Activated CD4-positive, alpha-beta memory T cell treated with anti-CD3 and anti-CD28 coated beads, Interleukin-2, amount 10 ng/mL, durations not matched to agents 7 days and 5 days (primary cell): Measurements from ENCODE around the gene DNER. TPM values are rescaled to one million over a fixed set of nuclear protein-coding genes. Genes with fewer than 3 reads are reported as not detected.
"Not testable (repeated sequence)": the region's sequence is repeated elsewhere in the genome, so short reads cannot be mapped to it uniquely, and the experiment has no call there.

Experiments
- CTCF ChIA-PET: fragments of 350-600 bp; sonication (Branson Sonifier 250); formaldehyde crosslinking; loops from one replicate; lab custom pipeline; 2021; ENCODE audit warnings: antibody characterized with exemption, inconsistent platforms; lab: Charles Lee
- POLR2A ChIA-PET: fragments of 350-600 bp; sonication (Branson Sonifier 250); formaldehyde crosslinking; loops from one replicate; lab custom pipeline; 2021; ENCODE audit warnings: antibody characterized with exemption; lab: Charles Lee
- DNase-seq: peaks from one replicate; pipeline ENCODE4 v3.0.0-alpha.2; 2020
- H3K27ac Mint-ChIP-seq: one replicate; pipeline ENCODE4 v1.8.0; 2021; ENCODE audit warnings: mild to moderate bottlenecking, mixed read lengths
- H3K27me3 Mint-ChIP-seq: one replicate; pipeline ENCODE4 v1.8.0; 2021; ENCODE audit warnings: mixed read lengths
- H3K36me3 Mint-ChIP-seq: one replicate; pipeline ENCODE4 v1.8.0; 2021; ENCODE audit warnings: low read depth, mixed read lengths
- H3K4me1 Mint-ChIP-seq: one replicate; pipeline ENCODE4 v1.8.0; 2021; ENCODE audit warnings: mixed read lengths
- H3K4me3 Mint-ChIP-seq: one replicate; pipeline ENCODE4 v1.8.0; 2021; ENCODE audit warnings: mild to moderate bottlenecking, mixed read lengths
- H3K9me3 Mint-ChIP-seq: one replicate; pipeline ENCODE4 v1.8.0; 2021; ENCODE audit warnings: mixed read lengths
- total RNA-seq, 2 experiments: library from RNA; stranded (reverse); gene quantifications; one replicate each; pipeline ENCODE4 v1.2.3, GENCODE V29; 2021

DNER gene
- total RNA-seq, 2 experiments from 2014 or later, result not detected

DNA sequence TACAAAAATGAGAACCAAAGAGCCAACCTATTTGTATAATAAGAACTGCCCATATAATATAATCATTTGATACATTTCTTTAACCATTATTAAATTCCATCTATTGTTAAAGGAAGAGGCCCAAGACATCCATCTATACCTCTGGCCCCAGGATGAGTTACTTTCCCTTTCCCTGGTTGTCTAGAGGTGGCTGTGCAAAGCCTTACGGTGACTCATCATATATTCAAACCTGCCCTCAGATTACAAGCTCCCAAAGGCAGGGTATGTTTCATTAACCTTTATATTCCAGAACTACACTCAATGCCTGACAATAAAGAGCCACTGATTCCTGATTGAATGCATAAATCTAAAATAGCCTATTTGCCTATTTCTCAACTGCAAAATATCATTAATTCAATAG is 337.5 kb downstream of the DNER start:
- no peak overlapping the region for H3K27ac Mint-ChIP-seq
- DNase-seq, result no peak

DNA sequence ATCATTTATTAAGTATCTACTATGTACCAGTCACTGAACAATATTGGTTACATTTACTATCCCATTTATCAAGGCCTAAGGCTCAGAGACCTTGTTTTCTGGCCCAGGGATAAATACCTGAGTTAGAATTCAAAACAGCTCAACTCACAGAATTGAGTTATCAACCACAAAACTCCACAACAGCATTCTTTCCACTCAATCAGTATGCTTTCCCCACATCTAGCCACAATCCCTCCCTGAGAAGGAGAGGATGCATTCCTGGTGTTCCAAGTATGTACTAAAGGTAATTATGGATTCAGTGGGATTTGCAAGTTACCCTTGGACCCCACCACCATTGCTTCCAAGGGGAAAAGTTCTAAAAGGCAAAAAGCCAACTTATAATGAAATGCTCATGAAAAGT is 339.1 kb downstream of the DNER start:
- POLR2A ChIA-PET, result no interaction called here
- no peak overlapping the region for H3K4me3 Mint-ChIP-seq
- DNase-seq, result no peak
- H3K27me3 Mint-ChIP-seq, result no peaks in the 10 kb centered on the region
- H3K9me3 Mint-ChIP-seq, result peaks cover 2% of the 10 kb centered on the region
- H3K4me1 Mint-ChIP-seq, result no peaks in the 10 kb centered on the region
- no peak overlapping the region for H3K27ac Mint-ChIP-seq
- CTCF ChIA-PET, result no interaction called here
- no peaks in the 10 kb centered on the region for H3K36me3 Mint-ChIP-seq

More for the DNA sequence above, 337.5 kb downstream of the DNER start:
- ChIA-PET CTCF (no interaction called here), POLR2A (no interaction called here)
- H3K4me1 Mint-ChIP-seq, result no peaks in the 10 kb centered on the region
- H3K27me3 Mint-ChIP-seq, result no peaks in the 10 kb centered on the region
- H3K36me3 Mint-ChIP-seq, result no peaks in the 10 kb centered on the region
- H3K9me3 Mint-ChIP-seq, result peaks cover 1% of the 10 kb centered on the region
- H3K4me3 Mint-ChIP-seq, result no peak overlapping the region

DNA sequence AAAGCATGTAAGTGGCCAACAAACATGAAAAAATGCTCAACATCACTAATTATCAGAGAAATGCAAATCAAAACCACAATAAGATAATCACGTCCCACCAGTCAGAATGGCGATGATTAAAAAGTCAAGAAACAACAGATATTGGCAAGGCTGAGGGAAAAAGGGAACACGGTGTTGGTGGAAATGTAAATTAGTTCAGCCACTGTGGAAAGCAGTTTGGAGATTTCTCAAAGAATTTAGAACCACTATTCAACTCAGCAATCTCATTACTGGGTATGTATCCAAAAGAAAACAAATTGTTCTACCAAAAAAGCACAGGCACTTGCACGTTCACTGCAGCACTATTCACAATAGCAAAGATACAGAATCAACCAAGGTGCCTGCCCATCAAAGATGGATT is 341.0 kb downstream of the DNER start:
- H3K27me3 Mint-ChIP-seq, H3K36me3 Mint-ChIP-seq, H3K4me1 Mint-ChIP-seq, H3K27ac Mint-ChIP-seq, POLR2A ChIA-PET, H3K4me3 Mint-ChIP-seq, DNase-seq, H3K9me3 Mint-ChIP-seq, CTCF ChIA-PET: not testable (repeated sequence)

DNA sequence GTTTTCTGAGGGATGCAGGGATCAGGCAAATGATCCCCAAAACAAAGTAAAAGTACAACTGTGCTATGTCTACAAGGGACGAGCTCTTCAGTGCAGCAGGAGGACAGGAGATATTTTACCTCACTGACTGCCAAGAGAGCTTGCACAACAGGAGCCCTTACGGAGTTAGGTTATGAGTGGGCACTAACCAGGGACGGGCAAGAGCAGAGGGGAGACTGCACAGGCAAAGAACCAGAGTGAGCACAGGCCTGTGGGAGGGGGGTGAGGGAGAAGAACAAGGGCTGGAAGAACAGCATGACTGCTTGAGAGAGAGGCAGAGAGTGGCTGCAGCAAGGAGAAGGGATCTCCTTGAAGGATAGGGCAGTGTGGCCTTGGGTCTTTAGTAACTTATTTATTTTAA is 342.1 kb downstream of the DNER start:
- Mint-ChIP-seq H3K4me3 (no peak overlapping the region), H3K27me3 (no peaks in the 10 kb centered on the region), H3K27ac (no peak overlapping the region), H3K4me1 (no peaks in the 10 kb centered on the region), H3K36me3 (no peaks in the 10 kb centered on the region), H3K9me3 (peaks cover 2% of the 10 kb centered on the region)
- ChIA-PET POLR2A (no interaction called here), CTCF (no interaction called here)
- DNase-seq, result no peak

DNA sequence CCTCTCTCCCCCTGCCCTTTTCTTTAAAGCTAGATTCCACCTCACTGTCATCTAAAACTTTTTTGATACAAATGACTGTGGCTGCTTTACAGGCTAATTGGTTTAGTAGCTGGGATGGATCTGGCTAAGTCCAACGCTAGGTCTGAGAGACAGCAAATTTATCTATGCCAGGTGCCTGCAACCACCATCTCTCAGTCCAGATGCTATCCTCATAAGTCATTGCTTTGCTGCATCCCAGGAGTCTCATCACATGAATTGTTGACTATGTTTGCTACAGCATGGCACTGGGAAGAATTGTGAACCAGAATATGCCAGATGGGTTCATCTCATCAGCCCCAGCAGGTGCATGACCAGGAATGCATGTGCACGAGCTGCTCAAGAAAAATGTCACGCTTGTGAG is 343.3 kb downstream of the DNER start:
- ChIA-PET CTCF (no interaction called here), POLR2A (no interaction called here)
- Mint-ChIP-seq H3K27me3 (no peaks in the 10 kb centered on the region), H3K4me1 (no peaks in the 10 kb centered on the region), H3K27ac (no peak overlapping the region), H3K4me3 (no peak overlapping the region), H3K36me3 (no peaks in the 10 kb centered on the region), H3K9me3 (peaks cover 2% of the 10 kb centered on the region)
- DNase-seq, result no peak

DNA sequence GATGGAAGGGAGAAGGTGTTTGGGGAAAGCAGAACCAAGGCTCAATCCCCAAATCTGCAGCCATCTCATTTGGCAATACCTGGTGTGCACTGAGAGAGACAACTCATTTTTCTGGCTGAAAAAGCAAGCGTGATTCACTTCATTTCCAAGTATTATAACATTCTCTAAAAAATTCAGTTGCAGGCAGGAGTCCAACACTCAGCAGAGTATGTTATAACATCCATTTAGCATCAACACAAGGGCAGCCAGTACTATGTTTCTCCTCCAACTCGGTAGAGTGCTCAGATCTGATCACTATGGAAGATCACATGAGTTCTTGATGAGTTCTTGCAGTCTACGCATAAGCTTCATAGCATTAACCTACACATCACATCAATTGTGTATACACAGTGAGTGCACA is 343.8 kb downstream of the DNER start:
- Mint-ChIP-seq H3K36me3 (no peaks in the 10 kb centered on the region), H3K4me1 (no peaks in the 10 kb centered on the region), H3K27me3 (no peaks in the 10 kb centered on the region), H3K9me3 (peaks cover 2% of the 10 kb centered on the region), H3K27ac (no peak overlapping the region), H3K4me3 (no peak overlapping the region)
- POLR2A ChIA-PET, result no interaction called here
- CTCF ChIA-PET, result no interaction called here
- no peak for DNase-seq

DNA sequence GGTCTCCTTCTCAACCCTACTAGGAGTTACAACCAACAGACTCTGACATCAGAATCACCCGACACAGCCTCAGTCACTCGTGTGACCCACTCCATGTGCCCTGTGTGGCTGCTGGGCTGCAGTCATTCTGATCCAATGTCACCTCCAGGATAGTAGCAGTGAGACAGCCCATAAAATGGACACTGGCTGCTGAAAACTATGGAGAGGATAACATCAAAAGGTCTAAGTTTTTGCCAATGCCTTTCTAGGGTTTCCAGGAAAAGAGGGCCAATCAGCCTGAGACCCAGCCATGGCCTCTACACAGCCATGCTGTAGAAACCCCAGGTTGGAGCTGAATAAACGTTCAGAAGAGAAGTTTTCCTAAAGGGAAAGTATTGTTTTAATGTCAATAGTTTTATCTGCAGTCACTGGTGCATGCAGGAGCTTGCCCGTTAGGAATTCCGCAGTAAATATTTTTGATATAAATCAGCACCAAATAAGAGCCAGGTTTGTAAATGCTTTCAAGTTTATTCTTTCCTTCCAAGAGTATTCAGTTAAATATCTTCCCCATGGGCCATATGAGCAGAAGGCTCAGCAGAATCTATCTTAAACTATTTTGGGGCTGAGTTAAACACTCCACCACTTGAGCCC is 351.1 kb downstream of the DNER start:
- no peak for DNase-seq
- Mint-ChIP-seq H3K4me3 (no peak overlapping the region), H3K27ac (no peak overlapping the region), H3K36me3 (no peaks in the 10 kb centered on the region), H3K27me3 (no peaks in the 10 kb centered on the region), H3K4me1 (no peaks in the 10 kb centered on the region), H3K9me3 (no peaks in the 10 kb centered on the region)
- CTCF ChIA-PET, result no interaction called here
- POLR2A ChIA-PET, result no interaction called here

DNA sequence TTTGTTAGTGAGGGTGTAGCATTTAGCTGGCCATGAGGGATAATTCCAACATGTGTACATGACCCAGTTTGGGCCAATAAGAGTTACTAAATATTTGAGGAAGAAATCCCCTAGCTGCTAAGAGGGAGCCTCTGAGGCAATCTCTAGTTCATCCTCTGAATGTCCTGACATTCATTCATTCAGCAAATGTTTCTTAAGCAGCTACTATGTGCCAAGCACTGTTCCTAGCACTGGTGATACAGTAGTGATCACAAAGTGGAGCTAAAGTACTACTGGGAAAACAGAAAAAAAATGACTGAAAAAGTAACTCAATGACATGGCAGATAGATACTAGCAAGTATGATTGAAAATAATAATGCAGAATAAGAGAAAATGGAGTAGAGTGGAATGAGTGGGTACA is 363.5 kb downstream of the DNER start:
- H3K4me3 Mint-ChIP-seq, result no peak overlapping the region
- H3K4me1 Mint-ChIP-seq, result no peaks in the 10 kb centered on the region
- H3K36me3 Mint-ChIP-seq, result no peaks in the 10 kb centered on the region
- H3K27me3 Mint-ChIP-seq, result no peaks in the 10 kb centered on the region
- DNase-seq, result no peak
- H3K9me3 Mint-ChIP-seq, result peaks cover 4% of the 10 kb centered on the region
- ChIA-PET CTCF (no interaction called here), POLR2A (no interaction called here)
- no peak overlapping the region for H3K27ac Mint-ChIP-seq

DNA sequence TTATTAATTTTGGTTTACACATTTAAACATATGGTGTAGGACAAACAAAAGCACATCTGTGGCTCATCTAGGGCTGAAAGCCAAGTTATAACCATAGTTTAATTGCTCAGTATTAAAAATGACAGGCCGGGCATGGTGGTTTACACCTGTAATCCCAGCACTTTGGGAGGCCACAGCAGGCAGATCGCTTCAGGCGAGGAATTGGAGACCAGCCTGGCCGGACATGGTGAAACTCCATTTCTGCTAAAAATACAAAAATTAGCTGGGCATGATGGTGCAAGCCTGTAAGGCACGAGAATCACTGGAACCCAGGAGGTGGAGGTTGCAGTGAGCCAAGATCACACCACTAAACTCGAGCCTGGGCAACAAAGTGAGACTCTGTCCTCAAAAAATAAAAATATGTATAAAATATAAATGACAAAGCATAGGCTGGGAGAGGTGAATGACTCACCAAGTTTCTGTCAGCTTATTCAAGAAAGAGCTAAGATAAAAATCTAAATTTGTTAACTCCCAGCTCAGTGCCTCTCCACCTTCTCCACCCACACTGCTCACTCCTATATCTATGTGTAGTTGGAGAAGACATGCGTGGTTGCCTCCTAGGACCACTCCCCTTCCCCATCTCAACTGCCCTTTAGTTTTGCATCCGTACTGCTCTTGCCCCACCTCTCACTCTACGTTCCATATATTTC is 364.1 kb downstream of the DNER start:
- CTCF ChIA-PET, result no interaction called here
- H3K4me3 Mint-ChIP-seq, result no peak overlapping the region
- H3K9me3 Mint-ChIP-seq, result peaks cover 4% of the 10 kb centered on the region
- no peak overlapping the region for H3K27ac Mint-ChIP-seq
- H3K27me3 Mint-ChIP-seq, result no peaks in the 10 kb centered on the region
- no peak for DNase-seq
- no peaks in the 10 kb centered on the region for H3K4me1 Mint-ChIP-seq
- POLR2A ChIA-PET, result no interaction called here
- no peaks in the 10 kb centered on the region for H3K36me3 Mint-ChIP-seq

DNA sequence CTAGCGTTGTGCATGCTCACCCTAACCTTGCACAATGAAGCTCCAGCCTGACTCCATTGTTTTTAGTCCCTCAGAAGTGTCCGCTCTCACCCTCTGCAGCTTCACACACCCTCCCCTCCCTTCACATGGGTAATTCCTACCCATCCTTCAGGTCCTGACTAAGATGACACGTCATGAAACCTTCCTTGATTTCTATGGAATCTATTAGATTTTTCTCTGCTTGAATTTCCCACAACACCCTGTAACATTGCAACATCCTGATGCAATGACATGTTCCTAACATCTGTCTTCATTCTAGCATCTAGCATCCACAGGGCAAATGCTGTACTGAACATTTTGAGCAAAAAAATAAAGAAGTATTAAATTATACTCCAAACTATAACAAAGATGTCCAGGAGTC is 366.2 kb downstream of the DNER start:
- Mint-ChIP-seq H3K4me3 (no peak overlapping the region), H3K4me1 (no peaks in the 10 kb centered on the region), H3K27me3 (no peaks in the 10 kb centered on the region), H3K36me3 (no peaks in the 10 kb centered on the region), H3K9me3 (peaks cover 2% of the 10 kb centered on the region), H3K27ac (no peak overlapping the region)
- ChIA-PET POLR2A (no interaction called here), CTCF (no interaction called here)
- DNase-seq, result no peak

DNA sequence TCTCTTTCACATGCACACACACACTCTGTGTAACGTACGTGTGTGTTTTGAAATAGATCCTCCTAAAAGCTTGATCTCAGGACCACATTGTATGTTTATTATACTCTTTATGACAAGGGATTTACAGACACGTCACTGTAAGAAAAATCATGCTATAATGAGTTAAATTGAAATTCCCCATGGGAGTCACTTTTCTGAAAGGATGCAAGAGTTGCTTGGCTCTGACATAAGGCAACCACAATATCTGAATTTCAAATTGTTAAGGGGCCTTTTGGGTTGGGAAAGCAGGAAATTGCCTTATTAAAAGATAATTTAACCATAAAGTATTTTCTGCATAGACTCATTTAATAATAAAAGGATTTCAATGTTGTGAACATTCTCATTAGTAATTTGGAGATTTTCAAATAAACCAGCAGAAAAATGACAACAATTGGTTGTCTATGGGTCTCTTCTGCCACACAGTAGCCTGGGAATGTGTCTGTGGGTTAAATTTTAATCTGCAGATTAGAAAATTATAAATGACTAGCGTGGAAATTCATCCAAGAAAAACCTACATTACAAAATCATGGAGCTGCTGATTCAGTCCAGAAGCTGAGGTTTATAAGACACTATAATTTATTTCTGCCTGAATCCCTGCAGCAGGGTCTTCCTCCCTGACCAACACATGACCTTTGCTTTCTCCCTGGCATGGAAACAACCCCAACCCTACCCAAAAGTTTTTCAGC is 367.4 kb downstream of the DNER start:
- Mint-ChIP-seq H3K27ac (no peak overlapping the region), H3K27me3 (no peaks in the 10 kb centered on the region), H3K36me3 (no peaks in the 10 kb centered on the region), H3K4me1 (no peaks in the 10 kb centered on the region), H3K4me3 (no peak overlapping the region), H3K9me3 (peaks cover 2% of the 10 kb centered on the region)
- no peak for DNase-seq
- POLR2A ChIA-PET, result no interaction called here
- CTCF ChIA-PET, result no interaction called here

DNA sequence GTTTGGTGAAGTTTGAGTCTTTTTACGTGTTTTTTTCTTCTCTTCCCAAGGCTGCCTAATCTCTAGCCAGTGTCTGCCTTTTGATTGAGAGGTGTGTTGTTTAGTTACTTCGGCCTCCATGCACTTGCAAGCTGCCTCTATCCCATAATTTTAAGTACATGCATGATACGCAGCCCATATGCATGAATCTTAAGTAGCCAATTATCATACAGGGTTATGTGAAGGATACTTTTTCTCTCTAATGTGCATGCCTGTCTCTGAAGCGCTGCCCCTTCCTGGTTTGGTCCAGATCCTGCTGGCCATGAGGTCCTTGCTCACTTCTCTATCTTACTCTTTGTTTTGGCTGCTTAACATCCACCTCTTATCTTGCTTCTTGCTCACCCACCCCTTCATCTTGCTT is 369.4 kb downstream of the DNER start:
- no peaks in the 10 kb centered on the region for H3K4me1 Mint-ChIP-seq
- no peak overlapping the region for H3K27ac Mint-ChIP-seq
- H3K9me3 Mint-ChIP-seq, result peaks cover 2% of the 10 kb centered on the region
- no peak overlapping the region for H3K4me3 Mint-ChIP-seq
- no peaks in the 10 kb centered on the region for H3K36me3 Mint-ChIP-seq
- DNase-seq, result no peak
- no peaks in the 10 kb centered on the region for H3K27me3 Mint-ChIP-seq
- ChIA-PET CTCF (no interaction called here), POLR2A (no interaction called here)

DNA sequence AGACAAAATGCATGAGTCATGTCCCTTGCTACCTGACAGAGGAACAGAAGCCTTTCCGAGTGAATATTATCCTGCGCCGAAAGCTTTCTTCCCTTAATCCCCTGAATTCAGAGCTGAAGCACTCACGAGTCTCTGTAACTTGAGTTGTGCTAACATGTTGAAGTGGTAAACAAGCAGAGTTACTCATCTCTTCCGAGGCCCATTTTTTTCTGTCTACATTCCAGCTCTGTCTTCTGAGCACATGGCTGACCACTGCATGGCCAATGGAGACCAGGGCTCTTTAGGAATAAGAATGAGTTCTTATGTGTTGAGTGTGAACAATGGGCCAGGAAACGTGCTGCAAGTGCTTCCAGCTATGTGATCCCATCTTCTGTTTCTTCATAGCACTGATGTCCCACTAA is 370.2 kb downstream of the DNER start:
- Mint-ChIP-seq H3K27me3 (no peaks in the 10 kb centered on the region), H3K36me3 (no peaks in the 10 kb centered on the region)
- CTCF ChIA-PET, result no interaction called here

DNA sequence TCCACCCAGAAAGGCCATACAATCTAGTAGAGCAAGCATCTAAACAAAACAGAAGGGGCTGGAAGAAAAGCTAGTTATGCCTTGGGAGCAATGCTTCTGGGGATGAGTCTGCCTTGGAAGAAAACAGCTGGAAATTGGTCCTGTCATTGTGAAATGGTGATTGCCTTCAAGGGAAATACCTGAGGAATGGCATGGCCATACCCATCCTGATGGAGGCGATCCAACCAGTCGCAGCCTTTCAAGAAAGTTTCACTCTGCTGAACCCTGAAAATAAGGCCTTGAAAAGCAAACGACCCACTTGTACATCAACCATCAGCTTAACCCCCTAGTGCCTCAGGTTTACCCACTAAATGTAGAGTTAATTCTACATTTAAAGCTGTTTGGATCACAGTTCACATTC is 370.7 kb downstream of the DNER start:
- Mint-ChIP-seq H3K9me3 (no peaks in the 10 kb centered on the region), H3K36me3 (no peaks in the 10 kb centered on the region), H3K27me3 (no peaks in the 10 kb centered on the region), H3K4me1 (no peaks in the 10 kb centered on the region), H3K4me3 (no peak overlapping the region), H3K27ac (no peak overlapping the region)
- DNase-seq, result no peak
- POLR2A ChIA-PET, result no interaction called here
- CTCF ChIA-PET, result no interaction called here

More for the DNA sequence above, 370.2 kb downstream of the DNER start:
- POLR2A ChIA-PET, result no interaction called here
- Mint-ChIP-seq H3K4me1 (no peaks in the 10 kb centered on the region), H3K27ac (no peak overlapping the region), H3K9me3 (no peaks in the 10 kb centered on the region), H3K4me3 (no peak overlapping the region)
- no peak for DNase-seq
